Gastrocnemius medialis (tissue), 4 donors: Measurements from ENCODE around the gene OR1S2.

Experiments used
- POLR2A ChIP-seq, 2 donors: fragments of 450-650 bp; IDR thresholded peaks; one replicate each; pipeline ENCODE4 v1.6.1; 2017; ENCODE audit warnings: antibody characterized with exemption in 2 of 2, mild to moderate bottlenecking in 2 of 2, moderate library complexity in 2 of 2
- TF ChIP-seq, protein P1 (sequence below), 5 experiments: fragments of 450-650 bp in 3 of 5; fragments of 200-600 bp in 2 of 5; sonication (generic) in 2 of 5; IDR thresholded peaks in 4 of 5; conservative IDR thresholded peaks in 1 of 5; 1 replicate in 4 of 5; 2 replicates in 1 of 5; pipeline ENCODE4 v1.5.1; 2016 to 2019; ENCODE audit warnings: antibody characterized with exemption in 5 of 5, mild to moderate bottlenecking in 3 of 5, moderate library complexity in 3 of 5

DNA sequence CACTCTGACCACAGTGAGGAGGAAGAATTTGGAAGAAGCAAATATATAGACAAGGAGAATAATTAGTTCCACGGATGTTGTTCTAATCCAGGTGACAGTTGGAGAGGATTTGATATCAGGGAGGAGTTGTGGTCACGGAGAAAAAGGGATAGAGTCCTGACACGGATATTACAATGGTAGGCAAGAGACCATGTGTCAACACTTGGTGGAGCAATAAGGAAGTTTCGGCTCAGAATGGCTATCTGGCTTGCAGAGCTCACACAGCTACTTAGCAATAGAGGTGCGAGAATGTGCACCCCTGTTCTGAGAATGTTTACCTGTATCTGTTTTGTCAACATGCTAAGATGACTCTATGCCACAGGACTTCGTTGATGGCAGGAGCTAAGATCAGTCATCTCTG, 25.5 kb downstream of the OR1S2 start:
- TF ChIP-seq POLR2A (IDR thresholded peaks at IDR 0.05), result no peak
- TF ChIP-seq, protein P1, sequence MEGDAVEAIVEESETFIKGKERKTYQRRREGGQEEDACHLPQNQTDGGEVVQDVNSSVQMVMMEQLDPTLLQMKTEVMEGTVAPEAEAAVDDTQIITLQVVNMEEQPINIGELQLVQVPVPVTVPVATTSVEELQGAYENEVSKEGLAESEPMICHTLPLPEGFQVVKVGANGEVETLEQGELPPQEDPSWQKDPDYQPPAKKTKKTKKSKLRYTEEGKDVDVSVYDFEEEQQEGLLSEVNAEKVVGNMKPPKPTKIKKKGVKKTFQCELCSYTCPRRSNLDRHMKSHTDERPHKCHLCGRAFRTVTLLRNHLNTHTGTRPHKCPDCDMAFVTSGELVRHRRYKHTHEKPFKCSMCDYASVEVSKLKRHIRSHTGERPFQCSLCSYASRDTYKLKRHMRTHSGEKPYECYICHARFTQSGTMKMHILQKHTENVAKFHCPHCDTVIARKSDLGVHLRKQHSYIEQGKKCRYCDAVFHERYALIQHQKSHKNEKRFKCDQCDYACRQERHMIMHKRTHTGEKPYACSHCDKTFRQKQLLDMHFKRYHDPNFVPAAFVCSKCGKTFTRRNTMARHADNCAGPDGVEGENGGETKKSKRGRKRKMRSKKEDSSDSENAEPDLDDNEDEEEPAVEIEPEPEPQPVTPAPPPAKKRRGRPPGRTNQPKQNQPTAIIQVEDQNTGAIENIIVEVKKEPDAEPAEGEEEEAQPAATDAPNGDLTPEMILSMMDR (IDR thresholded peaks at IDR 0.05 in 4 of 5, conservative IDR thresholded peaks at IDR 0.05 in 1 of 5), result no peak
